GM18511 (cell line): Measurements from ENCODE around the gene ZNF8.
"Not testable (repeated sequence)": the region's sequence is repeated elsewhere in the genome, so short reads cannot be mapped to it uniquely, and the experiment has no call there.

Source experiments
- ATAC-seq: cut with Tn5 transposase; IDR thresholded peaks from one replicate; pipeline ENCODE4 v1.9.1; 2021; ENCODE audit warnings: mild to moderate bottlenecking, moderate library complexity; ENCODE audit not compliant: unreplicated experiment

Gene ZNF8

GRCh38 chr19:58294743-58295374, 16.1 kb downstream of the ZNF8 start:
- no peak for ATAC-seq

- no peak for ATAC-seq
Measured at GRCh38 chr19:58296104-58296503, 17.3 kb downstream of the ZNF8 start.

DNA sequence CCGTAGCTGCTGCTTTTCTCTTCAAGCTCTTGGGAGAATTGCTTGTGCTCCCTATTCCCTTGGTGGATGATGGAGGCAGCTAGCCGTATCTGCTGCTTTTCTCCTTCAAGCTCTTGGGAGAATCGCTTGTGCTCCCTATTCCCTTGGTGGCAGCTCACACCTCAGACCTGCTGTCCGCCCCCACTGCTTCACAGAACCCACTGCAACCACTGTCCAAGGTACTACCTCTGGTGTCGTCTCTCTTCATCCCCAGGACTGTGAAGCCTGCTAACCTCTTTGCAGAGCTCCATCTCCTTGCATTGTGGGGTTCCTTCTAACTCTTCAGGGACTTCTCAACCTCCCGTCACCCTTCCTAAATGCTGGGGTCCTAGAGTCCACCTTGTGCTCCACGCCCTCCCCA, 21.9 kb downstream of the ZNF8 start:
- no peak for ATAC-seq

DNA sequence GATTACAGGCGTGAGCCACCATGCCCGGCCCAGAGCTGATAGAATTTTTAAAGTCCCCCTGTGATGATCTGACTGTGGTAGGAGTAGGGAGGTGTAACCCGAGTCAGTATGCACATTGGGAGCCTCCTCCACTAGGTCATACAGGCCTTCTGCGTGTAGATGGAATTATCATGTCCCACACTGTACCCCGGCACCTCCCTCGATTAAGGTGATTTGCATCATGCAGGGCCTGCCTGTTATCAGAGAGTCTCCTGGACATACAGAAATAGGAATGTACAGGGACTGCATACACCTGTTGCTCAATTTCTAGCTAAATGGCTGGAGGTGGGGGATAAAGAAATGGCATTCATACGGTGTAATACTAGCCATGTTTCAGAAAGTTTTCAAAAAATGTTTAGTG, 25.5 kb downstream of the ZNF8 start:
- no peak for ATAC-seq

- ATAC-seq = peak; percentile 14
Measured at GRCh38 chr19:58304748-58305064, 26.0 kb downstream of the ZNF8 start.

GRCh38 chr19:58305065-58305931, 26.5 kb downstream of the ZNF8 start, which contains the start of gene ERVK3-1:
ERVK3-1 (plus strand) TSS chr19:58305377; CDS start chr19:58312169, 6,792 bp downstream.
- peak; percentile 98 for ATAC-seq

DNA sequence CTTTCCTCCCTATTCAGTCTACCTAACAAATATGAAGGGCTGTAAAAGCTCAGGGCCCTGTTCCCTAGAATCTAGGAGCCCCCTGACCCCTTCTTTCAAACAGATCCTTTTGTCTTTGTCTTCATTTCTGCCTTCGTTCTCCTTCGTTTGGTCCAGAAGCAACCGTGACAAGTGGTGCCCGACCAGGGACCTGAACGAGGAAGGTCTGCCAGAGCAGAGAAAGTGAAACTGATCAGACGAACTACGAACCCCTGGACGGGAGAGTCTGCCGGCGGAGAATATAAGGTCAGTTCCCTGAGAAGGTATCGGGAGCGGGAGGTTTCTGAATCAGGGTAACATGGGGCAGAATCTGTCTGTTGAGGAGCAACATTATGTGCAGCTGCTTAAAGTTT, 27.2 kb downstream of the ZNF8 start:
- ATAC-seq = no peak

DNA sequence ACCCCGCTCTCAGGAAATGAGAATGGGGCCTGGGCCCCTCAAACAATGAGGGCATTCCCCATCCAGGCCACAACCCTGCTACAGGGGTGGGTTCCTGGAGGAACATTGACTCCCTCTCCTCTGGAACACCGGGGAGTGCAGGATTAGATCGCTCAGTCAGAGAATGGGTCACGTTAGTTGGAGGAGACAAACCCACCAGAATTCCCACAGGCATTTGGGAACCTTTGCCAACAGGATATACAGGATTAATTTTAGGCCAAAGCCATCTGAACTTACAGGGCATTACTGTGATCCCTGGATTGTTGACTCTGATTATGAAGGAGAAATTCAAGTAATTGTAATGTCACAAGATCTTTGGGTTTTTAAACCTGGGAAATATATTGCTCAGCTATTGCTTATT, 29.0 kb downstream of the ZNF8 start:
- ATAC-seq = no peak

DNA sequence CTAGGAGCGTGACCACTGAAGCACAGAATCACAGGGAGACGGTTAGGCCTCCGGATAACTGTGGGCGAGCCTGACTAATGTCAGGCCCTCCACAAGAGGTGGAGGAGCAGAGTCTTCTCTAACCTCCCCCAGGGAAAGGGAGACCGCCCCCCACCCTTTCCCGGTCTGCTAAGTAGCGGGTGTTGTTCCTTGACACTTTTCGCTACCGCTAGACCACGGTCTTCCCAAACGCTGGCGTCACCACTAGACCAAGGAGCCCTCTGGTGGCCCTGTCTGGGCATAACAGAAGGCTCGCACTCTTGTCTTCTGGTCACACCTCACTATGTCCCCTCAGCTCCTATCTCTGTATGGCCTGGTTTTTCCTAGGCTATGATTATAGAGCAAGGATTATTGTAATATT, 31.9 kb downstream of the ZNF8 start:
- not testable (repeated sequence) for ATAC-seq

- no peak for ATAC-seq
Measured at GRCh38 chr19:58311345-58311865, 32.6 kb downstream of the ZNF8 start.

DNA sequence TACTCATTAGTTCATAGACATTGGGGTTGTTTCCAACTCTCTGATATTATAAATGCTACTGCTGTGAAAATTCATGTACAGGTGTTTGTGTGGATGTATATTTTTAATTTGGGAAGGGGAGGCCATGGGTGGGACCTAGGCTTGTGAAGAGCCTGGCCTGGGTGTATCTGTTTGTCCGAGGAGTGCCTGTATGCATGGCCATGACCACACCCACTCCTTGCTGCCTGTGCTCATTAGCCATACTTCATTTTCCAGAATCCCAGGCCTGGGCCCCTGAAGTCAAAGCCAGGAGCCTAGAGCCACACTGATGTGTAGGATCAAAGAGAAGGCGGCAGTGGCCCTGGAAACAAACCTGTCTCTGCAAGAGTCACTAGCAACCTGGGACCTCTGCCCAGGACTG, 36.8 kb downstream of the ZNF8 start:
- ATAC-seq = no peak

GRCh38 chr19:58317476-58318072, 38.8 kb downstream of the ZNF8 start:
- no peak for ATAC-seq

GRCh38 chr19:58318297-58318696, 39.5 kb downstream of the ZNF8 start:
- no peak for ATAC-seq

- no peak for ATAC-seq
Measured at GRCh38 chr19:58319241-58319640, 40.5 kb downstream of the ZNF8 start.

DNA sequence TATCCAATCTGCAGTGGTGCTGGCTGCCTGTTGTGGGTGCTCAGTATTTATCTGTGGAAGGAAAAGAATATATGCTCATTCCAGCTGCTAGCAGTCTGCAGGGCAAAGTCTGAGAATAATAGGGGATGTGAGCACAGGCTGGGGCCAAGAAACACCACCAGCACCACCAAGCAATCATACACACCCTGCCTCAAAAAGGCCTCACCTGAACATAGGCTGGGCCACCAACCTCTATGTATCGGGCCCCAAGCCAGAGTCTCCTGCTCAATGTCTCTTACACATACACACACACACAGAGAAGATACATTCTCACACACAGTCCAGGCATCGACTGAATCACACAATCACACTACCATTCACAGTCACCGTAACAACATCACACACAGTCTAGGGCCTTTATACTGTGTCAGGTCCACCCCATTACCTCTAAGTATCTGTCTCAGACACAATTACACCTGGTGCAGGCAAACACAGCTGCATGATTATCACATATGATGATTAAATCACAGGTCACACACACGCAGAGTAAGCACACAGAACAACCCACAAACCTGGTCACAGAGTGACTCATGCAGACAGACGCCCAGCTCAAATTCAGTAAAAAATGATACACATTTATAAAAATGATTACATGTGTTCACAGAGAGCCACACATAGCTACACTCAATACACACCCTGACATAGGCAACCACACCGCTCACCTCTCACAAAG, 46.7 kb downstream of the ZNF8 start:
- ATAC-seq = no peak

- ATAC-seq = no peak
Measured at GRCh38 chr19:58326501-58326913, 47.8 kb downstream of the ZNF8 start.

DNA sequence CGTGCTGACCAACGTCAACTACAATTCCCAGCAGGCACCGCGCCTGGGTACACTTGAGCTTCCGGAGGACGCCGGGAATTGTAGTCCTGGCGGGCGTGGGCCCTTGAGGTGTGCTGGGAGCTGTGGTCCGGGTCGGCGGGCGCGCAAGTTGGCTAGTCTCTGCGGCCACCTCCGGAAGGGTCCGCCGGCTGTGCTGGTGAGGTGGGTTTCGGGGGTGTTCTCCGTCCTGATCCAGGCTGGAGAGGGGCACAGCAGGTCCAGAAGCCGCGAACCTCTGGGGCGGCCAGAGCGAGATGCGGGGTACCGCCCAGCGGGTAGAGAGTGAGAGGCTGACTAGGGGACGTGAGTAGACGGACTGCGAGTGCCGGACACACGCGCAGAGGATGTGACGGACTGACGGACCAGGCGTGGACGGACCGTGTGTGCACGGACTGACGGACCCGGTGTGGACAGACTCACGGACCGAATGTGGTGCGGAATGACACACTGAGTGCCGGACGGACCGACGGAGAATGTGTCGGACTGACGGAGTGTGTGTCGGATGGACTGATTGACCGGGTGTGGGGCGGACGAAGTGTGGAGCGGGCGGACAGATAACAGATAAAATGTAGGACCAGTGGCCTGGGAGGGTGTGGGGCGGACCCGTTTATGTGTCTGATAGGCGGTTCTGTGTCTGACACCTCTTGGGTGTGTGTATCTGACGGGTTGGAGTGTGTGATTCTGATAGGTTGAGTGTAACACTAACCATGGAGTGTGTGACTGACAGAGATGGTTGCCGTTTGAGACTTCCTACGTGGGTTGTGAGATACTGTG, 48.4 kb downstream of the ZNF8 start, which contains the start of gene ZSCAN22:
TSS of gene ZSCAN22 (plus strand) at position 81 of the 813 bp plus-strand sequence. CDS start 7,809 bp downstream, outside the sequence.
- peak; percentile 93 for ATAC-seq

GRCh38 chr19:58328999-58329398, 50.2 kb downstream of the ZNF8 start:
- no peak for ATAC-seq

DNA sequence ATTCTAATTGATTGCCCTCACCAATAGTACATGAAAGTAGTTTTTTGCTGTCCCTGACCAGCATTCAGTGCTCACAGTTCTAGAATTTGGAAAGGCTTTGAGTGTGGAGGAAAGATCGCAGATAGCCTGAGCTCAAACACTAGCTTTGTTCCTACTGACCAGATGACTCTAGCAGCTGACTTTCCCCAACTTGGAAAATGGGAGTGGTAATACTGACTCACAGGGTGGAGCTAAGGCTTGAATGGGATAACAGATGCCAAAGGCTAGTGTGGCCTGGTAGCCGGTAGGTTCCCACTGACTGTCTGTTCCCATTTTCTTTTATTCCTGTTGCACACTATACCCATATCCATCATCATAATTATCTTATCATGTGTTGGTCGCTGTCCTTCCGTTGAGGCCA, 51.7 kb downstream of the ZNF8 start:
- ATAC-seq = no peak

- ATAC-seq = no peak
Measured at GRCh38 chr19:58332697-58333096, 53.9 kb downstream of the ZNF8 start.
